Gastrocnemius medialis (tissue), 4 donors: ENCODE results near the gene SLC39A5. TPM values are rescaled to one million over a fixed set of nuclear protein-coding genes. Genes with fewer than 3 reads are reported as not detected.
"Not testable (repeated sequence)": the region's sequence is repeated elsewhere in the genome, so short reads cannot be mapped to it uniquely, and the experiment has no call there.

Experiments
- ATAC-seq, 2 donors: fragments of 150-250 bp; one replicate each; pipeline ENCODE4 v1.9.1; 2016
- DNase-seq, 2 donors: peaks; one replicate each; pipeline ENCODE4 v3.0.0-alpha.2; 2019
- H3K27ac ChIP-seq, 4 donors: fragments of 200-600 bp; sonication (generic); 1 replicate in 1 of 4; 2 replicates in 3 of 4; pipeline ENCODE4 v1.5.1; 2016 to 2018; ENCODE audit warnings: mild to moderate bottlenecking in 2 of 4, moderate library complexity in 1 of 4
- H3K27me3 ChIP-seq, 3 donors: fragments of 200-600 bp; sonication (generic) in 2 of 3; 1 replicate in 1 of 3; 2 replicates in 2 of 3; pipeline versions ENCODE4 v1.5.1 to v1.6.0; 2016 to 2019; ENCODE audit warnings: mild to moderate bottlenecking in 1 of 3, moderate library complexity in 1 of 3
- H3K36me3 ChIP-seq, 2 donors: fragments of 200-600 bp; sonication (generic) in 1 of 2; one replicate each; pipeline ENCODE4 v1.5.1; 2017 to 2018
- H3K4me1 ChIP-seq, 2 donors: fragments of 200-600 bp; sonication (generic) in 1 of 2; one replicate each; pipeline ENCODE4 v1.5.1; 2016 to 2017; ENCODE audit warnings: mild to moderate bottlenecking in 2 of 2
- H3K4me3 ChIP-seq, 4 donors: fragments of 200-600 bp; sonication (generic) in 3 of 4; 1 replicate in 1 of 4; 2 replicates in 3 of 4; pipeline ENCODE4 v1.5.1; 2016 to 2019; ENCODE audit warnings: mild to moderate bottlenecking in 2 of 4
- H3K9me3 ChIP-seq, 3 donors: fragments of 200-600 bp; sonication (generic) in 2 of 3; 1 replicate in 1 of 3; 2 replicates in 2 of 3; pipeline ENCODE4 v1.5.1; 2016 to 2019
- CTCF ChIP-seq, 5 experiments: fragments of 450-650 bp in 3 of 5; fragments of 200-600 bp in 2 of 5; sonication (generic) in 2 of 5; IDR thresholded peaks in 4 of 5; conservative IDR thresholded peaks in 1 of 5; 1 replicate in 4 of 5; 2 replicates in 1 of 5; pipeline ENCODE4 v1.5.1; 2016 to 2019; ENCODE audit warnings: antibody characterized with exemption in 5 of 5, mild to moderate bottlenecking in 3 of 5, moderate library complexity in 3 of 5
- POLR2A ChIP-seq, 2 donors: fragments of 450-650 bp; IDR thresholded peaks; one replicate each; pipeline ENCODE4 v1.6.1; 2017; ENCODE audit warnings: antibody characterized with exemption in 2 of 2, mild to moderate bottlenecking in 2 of 2, moderate library complexity in 2 of 2
- in situ Hi-C, 4 donors: fragments of 200-750 bp; cut with MboI; loops; one replicate each; pipeline versions ENCODE4 v1.15.0 to v1.8.0; 2017; ENCODE audit warnings: low sequenced_read_pairs in 4 of 4
- intact Hi-C: fragments of 100-400 bp; cut with DNase I; formaldehyde crosslinking; loops from one replicate; pipeline ENCODE4 v1.15.1; 2023; ENCODE audit warnings: low total_unique reads
- total RNA-seq, 4 donors: library from RNA; depleted of rRNA; stranded (reverse); fragments of >200 nt; gene quantifications; one replicate each; pipeline versions ENCODE4 v1.1.0 to v1.2.3, GENCODE V29; 2016

SLC39A5 gene
- total RNA-seq, 4 donors from 2014 or later: 0.83 TPM; not detected in 3

DNA sequence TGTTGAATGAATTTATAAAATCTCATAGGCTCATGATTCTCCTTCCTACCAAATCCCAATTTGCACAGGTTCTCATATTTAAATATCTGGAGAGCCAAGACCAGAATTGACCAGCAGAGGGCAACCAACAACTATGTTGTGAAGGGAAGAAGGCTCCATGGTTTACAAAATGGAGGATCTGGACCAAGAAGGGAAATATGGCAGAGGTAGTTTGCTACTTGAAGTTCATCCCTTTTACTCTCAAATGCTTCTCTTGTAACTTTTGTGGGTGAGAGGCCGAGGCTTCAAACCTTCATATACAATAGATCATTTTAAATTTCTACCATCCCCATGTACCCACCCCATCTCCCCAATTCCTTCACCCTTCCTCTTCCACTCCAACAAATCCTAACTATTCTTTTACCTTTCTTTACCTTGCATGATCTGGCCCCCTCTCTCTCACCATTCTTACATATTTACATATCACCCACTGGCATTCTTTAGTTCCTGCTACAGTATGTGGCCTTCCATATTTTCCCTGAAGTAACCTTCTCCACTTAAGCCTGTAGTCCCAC, 36.7 kb upstream of the SLC39A5 start:
- in situ Hi-C loops (loop anchor here in 3 of 4 donors (5.0 to 25.0 kb wide), 3 partner anchors 34 to 272 kb away; partner anchors contain the start of genes SPRYD4 (in 3 of the 3) and MIP (in 1 of the 3)), intact Hi-C loops (loop anchor here (1.0 kb wide), 2 partner anchors 31 to 107 kb away; partner anchors contain the start of genes CS and NABP2)
- Histone ChIP-seq H3K4me1 (peaks cover 7 to 13% of the 10 kb centered on the region in 2 donors), H3K27ac (peak overlapping the region in 1 of 4 donors; percentile 4), H3K4me3 (no peak overlapping the region), H3K36me3 (no peaks in the 10 kb centered on the region), H3K27me3 (no peaks in the 10 kb centered on the region), H3K9me3 (no peaks in the 10 kb centered on the region)
- DNase-seq (peak; percentile 33 to 65), ATAC-seq (peak; percentile 25 to 36)
- TF ChIP-seq CTCF (IDR thresholded peaks at IDR 0.05 in 4 of 5, conservative IDR thresholded peaks at IDR 0.05 in 1 of 5): peak; percentile 76 to 85 (median 77)
- no peak for TF ChIP-seq POLR2A (IDR thresholded peaks at IDR 0.05)

DNA sequence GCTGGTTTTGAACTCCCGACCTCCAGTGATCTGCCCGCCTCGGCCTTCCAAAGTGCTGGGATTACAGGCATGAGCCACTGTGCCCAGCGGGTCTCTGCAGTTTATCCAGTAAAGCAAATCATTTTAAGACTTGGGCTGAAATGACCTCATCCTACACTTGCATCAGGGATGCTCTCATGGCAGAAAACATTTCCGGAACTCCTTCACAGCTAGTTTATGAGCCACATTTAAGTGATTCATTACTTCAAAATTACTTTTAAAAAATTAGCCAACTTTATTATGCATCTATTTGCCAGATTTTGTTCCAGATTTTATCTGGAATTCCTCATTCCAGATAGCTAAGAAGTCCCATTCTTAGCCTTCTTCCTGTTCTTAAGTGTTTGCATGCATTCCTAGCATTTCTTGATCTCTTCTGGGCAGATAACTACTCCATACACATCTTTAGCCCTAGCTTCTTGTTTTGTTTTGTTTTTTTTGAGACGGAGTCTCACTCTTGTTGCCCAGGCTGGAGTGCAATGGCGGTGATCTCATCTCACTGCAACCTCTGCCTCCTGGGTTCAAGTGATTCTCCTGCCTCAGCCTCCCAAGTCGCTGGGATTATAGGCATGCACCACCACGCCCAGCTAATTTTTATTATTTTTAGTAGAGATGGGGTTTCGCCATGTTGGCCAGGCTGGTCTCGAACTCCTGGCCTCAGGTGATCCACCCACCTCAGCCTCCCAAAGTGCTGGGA, 32.9 kb upstream of the SLC39A5 start:
- intact Hi-C loops, H3K9me3 ChIP-seq, ATAC-seq, H3K4me1 ChIP-seq, H3K27ac ChIP-seq, DNase-seq, H3K4me3 ChIP-seq, H3K36me3 ChIP-seq, H3K27me3 ChIP-seq: not testable (repeated sequence)
- in situ Hi-C loops: loop anchor here in 3 of 4 donors (10.0 to 25.0 kb wide), 2 partner anchors 265 to 268 kb away; partner anchors contain the start of genes SPRYD4 (in 3 of the 3) and MIP (in 1 of the 3)

GRCh38 chr12:56197921-56198635, 31.8 kb upstream of the SLC39A5 start:
- intact Hi-C loops (no loop called here), in situ Hi-C loops (loop anchor here in 3 of 4 donors (10.0 to 25.0 kb wide), 2 partner anchors 264 to 267 kb away; partner anchors contain the start of genes SPRYD4 (in 3 of the 3) and MIP (in 1 of the 3))
- ATAC-seq (no peak), DNase-seq (no peak)
- no peak for TF ChIP-seq CTCF (IDR thresholded peaks at IDR 0.05 in 4 of 5, conservative IDR thresholded peaks at IDR 0.05 in 1 of 5)
- TF ChIP-seq POLR2A (IDR thresholded peaks at IDR 0.05): no peak
- H3K27ac ChIP-seq: no peak overlapping the region
- H3K4me1 ChIP-seq: no peaks in the 10 kb centered on the region
- no peaks in the 10 kb centered on the region for H3K27me3 ChIP-seq
- no peaks in the 10 kb centered on the region for H3K9me3 ChIP-seq
- no peaks in the 10 kb centered on the region for H3K36me3 ChIP-seq
- H3K4me3 ChIP-seq: no peak overlapping the region

DNA sequence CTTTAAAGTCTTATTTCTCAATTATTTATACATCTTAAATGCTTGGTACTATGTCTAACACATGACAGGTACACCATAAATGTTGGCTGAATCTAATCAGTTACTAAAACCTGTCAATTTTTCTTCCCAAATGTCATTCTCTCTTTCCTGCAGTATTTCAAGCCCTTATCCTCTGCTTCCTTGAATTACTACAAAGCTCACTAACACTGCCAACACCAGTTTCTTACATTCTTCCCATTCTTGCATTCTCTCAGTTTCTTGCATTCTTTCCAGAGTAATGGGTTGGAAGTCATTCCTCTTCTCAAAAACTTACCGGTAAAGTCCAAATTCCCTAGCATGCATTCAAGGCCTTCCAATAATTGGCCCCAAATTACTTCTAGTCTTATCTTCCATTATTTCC, 31.0 kb upstream of the SLC39A5 start:
- DNase-seq: no peak
- no peak overlapping the region for H3K27ac ChIP-seq
- H3K27me3 ChIP-seq: no peaks in the 10 kb centered on the region
- intact Hi-C loops (no loop called here), in situ Hi-C loops (loop anchor here in 3 of 4 donors (10.0 to 25.0 kb wide), 2 partner anchors 263 to 266 kb away; partner anchors contain the start of genes SPRYD4 (in 3 of the 3) and MIP (in 1 of the 3))
- H3K9me3 ChIP-seq: no peaks in the 10 kb centered on the region
- H3K36me3 ChIP-seq: no peaks in the 10 kb centered on the region
- TF ChIP-seq POLR2A (IDR thresholded peaks at IDR 0.05): no peak
- TF ChIP-seq CTCF (IDR thresholded peaks at IDR 0.05 in 4 of 5, conservative IDR thresholded peaks at IDR 0.05 in 1 of 5): no peak
- no peaks in the 10 kb centered on the region for H3K4me1 ChIP-seq
- no peak for ATAC-seq
- H3K4me3 ChIP-seq: no peak overlapping the region
